Stimulated activated CD4-positive, alpha-beta T cell treated with anti-CD3 and anti-CD28 coated beads, TNF-alpha, amount 100 ng/mL, for 48 hours (primary cell): ENCODE measurements around the gene NFIA.

Source experiments
- DNase-seq, 3 donors: peaks; one replicate each; pipeline ENCODE4 v3.0.0-alpha.2; 2020; ENCODE audit warnings: low read depth in 3 of 3

The NFIA gene

DNA sequence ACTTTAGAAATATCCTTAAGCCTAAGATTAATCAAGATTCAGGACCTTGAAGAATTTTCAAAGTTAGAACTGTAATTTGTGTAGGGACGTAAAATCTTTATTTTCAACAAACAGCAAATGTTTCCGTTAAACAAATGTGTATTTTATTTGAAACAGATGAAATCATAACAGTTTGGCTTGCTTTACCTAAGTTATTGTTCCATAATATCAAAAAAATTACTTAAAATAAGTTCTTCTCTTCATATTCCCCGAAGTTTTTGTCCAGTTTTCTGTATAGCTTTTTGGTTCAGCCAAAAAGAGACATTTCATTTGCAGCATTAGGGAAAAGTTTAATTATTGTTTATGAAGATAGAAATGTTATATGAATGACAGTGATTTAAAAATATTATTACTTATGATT is 100.1 kb downstream of the NFIA start:
- no peak for DNase-seq

DNA sequence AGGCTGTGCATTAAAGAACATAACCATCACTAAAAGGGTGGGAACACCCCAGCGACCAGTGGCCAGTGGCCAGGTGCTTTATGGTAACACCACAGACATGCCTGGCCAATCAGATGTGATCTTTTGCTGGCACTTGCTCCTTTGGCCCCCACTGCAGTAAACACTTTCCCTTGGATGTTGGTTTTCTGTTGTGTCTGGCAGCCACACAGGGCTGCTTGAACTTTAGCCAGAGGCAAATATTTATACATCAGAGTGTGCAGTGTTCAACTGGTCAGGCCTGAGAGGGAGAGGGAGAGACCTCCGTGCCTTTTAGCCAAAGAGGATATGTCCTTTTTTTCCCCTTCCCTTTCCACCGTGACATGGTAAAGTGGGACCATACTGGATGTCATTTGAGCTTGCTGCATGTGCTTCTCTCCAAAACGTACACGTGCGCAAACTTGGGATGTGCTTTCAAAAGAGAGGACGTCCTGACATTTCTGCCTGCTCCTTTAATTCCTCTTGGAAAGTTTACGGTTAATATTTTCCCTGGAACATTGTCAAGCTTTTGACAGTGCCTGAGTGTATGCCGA is 101.2 kb downstream of the NFIA start:
- no peak for DNase-seq

DNA sequence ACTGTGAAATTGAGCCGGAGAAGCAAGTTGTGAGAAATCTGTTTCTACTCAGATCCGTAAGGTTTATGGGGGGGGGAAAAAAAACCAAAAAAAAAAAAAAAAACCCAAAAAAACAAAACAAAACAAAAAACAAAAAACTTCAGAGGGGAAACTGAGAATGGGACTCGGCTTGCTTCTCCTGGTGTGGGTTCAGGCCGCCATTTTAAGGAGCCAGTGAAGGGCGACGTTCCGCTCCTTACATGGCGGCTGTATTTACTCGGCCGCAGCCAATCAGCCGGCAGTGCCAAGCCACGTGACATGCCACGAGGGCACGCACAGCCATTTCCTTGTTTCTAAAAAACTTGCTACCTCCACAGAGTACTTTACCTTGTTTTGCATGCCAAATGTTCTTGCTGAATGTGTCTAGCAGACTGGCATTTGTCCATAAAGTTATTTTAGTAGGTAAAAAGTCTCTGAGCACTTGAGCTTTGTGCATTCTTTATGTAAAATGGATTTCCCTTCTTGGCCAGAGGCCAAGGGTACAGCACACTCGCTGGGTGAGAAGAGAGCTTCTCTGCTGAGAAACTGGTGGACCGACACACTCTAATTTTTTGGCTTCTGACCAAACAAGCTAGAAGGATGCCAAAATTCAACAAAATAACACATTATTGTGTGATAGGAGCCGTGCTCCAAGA is 101.8 kb downstream of the NFIA start:
- no peak for DNase-seq

DNA sequence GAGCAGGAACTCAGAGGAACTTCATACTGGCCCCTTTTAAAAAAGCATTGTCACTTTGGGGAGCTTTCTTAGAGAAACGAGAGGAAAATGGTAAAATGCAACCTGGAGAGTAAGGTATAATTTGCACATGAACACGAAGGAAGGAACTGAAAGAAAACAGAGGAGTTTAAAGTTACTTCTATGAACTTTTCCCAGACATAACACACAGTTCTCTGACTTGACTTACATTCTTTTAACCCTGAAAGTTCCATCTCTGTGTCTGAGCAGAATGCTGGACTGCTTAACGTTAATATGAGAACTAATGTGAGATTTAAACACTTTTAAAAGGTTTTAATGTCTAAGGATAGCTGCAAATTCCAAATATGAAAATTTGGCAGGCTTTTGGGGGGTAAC is 102.3 kb downstream of the NFIA start:
- no peak for DNase-seq

DNA sequence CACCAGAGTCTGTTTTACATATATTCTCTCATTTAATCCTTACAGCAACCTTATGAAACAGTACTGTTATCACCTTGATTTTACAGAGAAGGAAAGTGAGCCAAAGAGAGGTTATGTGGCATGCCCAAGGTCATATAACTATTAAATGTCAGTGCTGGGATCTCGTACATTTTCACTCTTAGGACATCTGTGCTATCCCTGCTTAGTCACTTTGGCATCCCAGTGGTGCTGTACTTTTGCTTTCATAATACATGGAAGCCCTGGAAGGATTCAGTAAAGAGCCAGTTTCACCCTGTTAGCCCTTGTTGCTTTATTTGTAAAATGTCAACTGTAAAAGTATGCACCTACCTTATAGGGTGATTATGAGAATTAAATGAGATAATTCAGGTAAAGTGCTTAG is 104.4 kb downstream of the NFIA start:
- no peak for DNase-seq

DNA sequence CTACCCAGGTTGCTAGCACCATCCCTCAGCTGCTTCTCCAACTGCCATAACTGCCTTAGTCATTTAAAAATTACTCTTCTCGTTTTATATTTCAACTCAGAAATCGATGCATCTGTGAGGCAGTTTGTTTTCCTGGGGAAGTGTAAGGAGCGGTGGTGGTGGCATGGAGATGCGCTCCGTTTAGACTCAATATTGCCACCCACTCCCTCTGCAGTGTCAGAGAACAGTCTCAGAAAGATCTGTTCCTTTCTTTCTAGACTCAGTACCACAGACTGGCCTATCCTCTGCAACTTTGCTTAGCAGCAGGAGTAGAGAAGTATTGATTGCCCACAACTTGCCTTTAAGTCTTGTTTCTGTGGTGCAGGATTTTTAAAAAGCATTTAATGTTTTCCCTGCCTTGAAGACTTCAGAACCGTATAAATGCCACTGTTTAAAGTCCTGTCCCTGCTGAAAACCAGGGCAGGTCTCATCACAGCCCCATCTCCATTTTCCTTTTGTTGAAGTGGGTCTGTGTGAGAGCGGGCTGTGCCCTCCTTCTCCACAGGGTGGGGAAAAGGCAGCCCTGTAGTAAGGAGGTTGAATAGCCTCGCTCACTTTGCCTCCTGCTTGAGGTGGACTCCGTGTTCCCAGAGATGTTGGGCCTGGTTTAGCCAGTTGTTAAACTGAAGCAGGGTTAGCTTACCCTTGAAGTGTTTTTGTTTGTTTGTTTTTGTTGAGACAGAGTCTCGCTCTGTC is 105.2 kb downstream of the NFIA start:
- DNase-seq: no peak

DNA sequence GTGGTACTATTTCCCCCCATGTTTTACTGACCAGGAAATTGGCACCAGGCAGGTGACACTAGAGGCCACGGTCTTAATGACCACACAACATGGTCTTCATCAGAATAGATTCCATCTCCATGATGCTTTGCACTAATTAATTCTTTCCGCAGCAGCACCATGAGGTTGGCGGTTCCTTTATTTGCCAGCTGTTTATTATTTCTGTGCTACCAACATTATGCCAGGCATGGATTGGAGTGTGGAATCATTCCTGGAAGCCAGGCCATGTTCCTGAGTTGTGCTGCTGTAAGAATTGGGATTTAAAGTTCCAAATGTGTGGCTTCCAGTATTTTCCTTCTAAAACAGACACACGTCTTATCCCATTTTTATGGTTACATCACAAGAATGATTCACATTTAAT is 107.8 kb downstream of the NFIA start:
- no peak for DNase-seq

DNA sequence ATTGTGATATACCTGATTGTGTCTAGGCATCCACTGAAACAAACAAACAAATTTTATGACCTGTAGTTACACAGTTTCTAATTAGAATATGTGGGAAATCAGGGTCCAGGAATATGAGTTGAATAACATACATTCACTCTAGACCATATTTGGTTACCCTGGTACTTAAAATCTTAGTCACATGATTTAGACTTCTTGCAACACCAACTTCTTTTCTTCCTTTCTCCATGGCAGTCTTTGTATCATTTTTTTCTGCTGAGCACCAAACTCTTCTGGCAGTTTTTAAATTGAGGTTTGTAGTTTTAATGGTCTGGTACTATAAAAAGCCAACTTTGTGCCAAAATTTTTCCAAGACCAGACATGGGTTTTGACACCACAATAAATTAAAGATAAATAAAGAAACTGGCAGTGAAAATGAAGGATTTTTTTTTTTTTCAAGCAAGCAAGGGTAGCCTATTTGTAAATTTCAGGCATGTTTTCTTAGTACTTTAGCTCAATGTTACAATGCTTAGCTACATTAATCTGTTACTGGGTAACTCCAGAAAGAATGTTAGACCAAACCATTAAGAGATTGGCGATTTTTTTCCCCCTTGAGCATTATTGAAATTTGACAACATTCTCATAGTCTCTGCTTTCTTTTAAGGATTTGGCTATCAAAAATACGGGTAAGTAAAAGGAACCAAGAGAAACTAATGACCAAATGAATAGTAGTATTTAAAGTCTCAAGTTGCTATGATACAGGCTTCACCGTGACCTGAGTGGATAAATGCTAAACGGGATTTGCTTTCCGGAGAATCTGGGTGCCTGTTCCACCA is 108.5 kb downstream of the NFIA start:
- no peak for DNase-seq

DNA sequence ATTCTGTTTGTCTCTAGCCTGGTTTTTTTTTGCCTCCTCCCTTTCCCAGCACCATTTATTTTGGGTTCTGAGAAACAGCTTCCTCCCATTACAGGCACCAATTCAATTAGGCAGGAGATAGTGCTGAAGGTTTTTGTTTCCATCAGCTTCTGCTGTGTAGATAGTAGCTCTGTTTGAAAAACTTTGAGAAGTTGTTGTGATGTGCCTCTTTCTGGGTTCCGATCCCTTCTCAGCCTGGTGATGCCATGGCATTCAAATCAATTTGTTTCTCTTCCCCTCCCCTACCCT is 109.0 kb downstream of the NFIA start:
- no peak for DNase-seq

DNA sequence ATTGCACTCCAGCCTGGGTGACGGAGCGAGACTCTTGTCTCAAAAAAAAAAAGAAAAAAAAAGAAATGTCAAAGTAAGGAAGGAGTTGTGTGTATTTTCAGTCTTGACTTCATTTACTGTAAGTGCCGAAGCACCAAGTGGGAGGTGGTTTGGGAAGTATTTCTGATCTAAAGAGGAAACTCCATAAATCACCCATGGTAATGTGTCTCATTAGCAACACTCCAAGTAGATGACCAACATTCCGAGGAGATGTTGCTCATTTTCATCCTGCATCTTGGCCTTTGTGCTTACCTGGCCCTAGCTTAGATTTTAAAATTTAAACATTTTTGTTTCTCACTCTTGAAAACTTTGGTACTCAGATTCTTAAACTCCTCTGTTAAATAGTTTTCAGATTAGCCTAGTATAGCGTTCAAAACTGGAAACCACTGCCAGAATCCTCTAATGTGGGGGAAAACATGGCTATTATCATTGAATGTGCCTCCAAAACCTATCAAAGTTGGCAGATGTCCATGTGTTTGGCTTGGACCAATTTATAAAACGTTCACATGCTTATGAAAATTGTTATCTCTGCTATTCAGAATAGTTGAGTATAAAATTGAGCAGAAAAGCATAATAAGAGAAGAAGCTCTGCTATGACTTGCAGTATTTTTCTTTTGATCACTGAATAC is 110.4 kb downstream of the NFIA start:
- no peak for DNase-seq

DNA sequence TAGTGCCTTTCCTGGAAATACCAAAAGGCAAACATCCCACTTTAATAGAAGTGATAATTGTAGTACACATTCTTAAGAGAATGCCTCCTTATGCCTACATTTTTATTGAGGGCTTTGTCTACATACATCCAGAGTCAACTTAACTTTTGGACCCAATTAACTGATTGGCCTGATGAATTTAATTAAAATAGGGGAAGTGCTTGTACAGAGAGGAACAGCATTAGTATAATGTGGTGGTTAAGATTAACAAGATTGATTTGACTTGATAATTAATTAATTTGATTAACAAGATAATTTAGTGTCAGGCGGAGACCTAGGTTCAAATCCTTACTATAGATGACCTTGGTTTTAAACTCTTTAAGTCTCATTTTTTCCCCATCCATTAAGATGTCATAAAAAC is 111.4 kb downstream of the NFIA start:
- no peak for DNase-seq

DNA sequence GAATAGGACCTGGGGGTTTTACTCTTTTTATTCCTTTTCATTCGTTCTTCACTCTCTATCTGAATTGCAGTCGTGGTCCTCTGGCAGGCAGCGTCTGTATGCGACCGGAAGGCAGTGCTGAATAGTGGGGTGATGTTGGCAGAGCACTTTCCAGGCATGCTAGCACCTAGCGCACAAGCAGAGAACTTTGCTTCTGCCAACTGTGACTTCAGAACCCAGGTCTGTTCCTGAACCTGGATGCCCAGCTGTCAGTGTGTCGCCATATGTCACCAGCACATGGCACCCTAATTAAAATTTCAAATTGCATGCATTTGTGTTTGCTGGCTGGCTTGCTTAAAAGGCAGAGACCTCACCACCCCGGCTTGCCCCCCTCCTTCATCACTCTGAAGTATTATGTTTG is 116.2 kb downstream of the NFIA start:
- no peak for DNase-seq

DNA sequence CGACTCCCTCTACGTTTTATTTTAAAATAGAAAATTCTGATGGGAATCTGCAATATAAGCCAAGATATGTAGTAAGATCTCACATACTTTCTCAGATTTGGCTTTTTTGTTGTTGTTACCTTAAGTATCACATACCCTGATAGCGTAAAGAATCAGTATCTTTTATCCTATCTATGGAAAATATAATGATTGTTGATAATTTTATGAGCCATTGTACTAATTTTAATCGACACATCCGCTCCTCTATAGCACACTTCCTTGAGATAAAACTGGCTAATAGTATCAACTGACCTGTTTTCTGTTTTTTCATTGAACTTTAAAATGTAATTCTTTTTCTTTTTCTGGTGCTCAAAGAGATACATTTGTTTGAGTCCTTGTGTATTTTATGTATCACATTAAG is 118.7 kb downstream of the NFIA start:
- DNase-seq: no peak

DNA sequence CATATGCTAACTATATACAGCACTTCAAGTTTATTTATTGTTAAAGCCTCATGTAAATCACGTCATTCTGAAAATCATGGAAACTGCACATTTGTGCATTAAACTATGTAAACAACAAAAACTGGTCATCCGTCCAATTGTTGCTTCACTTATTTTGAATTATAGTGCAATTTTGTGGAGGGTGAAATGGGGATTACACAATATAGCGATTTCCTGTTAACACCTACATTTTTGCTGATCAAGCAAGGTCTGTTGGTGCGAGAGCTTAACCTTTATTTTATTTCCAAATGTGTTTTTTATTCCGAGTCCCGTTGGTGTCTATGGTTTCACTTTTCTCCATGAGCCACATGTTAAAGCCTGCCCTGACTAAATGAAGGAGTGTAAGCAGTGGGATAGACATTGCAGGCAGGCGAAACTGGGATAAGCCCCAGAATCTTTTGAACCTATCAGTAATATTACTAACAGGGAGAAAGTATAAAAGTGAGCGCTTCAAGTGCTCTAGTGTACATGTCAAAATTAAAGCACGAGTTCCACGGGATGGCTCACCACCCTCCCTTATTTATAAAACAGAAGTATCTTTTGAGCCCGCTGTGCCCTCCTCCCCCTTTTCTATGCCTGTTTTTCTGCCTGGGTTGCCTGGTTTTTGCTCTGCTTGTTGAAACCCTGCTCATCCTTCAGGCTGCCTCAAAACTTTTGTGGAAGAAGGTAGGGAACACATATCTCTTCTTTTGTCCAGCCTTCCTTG is 120.7 kb downstream of the NFIA start:
- DNase-seq: no peak

DNA sequence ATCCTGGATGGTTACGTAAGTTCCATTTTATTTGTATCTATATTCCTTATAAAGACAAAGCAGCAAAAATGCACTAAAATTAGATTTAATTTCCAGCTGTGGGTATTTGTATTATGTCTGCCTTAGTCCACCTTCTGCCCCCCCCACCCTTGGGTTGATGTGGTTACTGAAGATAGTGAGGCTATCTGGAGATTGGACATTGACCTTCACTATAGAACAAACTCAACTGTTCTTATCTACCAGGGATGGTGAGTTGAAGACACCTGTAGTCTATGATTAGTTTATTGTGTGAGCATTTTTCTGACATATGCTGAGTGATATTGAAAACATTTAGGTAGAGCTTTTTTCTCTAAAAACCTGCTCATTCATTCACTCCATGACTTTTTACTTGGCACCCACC is 122.2 kb downstream of the NFIA start:
- DNase-seq: no peak

DNA sequence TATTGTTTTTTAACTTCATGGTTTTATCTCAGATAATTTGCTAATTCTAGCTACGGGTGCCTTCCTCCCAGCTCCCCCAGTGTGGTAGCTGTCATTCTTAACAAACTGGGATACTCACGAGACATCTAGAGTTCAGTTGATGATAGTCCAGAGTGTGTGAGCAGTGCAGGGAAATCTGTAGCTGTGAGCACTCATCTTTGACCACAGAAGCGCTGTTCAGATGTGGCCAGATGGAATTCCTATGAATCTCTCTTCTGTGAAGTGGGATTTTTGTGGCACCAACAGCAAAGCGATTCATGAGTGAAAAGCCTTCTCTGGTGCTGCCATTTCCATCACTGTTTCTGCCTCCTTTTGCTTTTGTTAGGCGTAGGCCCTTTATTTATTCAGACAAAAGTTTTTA is 125.1 kb downstream of the NFIA start:
- no peak for DNase-seq

DNA sequence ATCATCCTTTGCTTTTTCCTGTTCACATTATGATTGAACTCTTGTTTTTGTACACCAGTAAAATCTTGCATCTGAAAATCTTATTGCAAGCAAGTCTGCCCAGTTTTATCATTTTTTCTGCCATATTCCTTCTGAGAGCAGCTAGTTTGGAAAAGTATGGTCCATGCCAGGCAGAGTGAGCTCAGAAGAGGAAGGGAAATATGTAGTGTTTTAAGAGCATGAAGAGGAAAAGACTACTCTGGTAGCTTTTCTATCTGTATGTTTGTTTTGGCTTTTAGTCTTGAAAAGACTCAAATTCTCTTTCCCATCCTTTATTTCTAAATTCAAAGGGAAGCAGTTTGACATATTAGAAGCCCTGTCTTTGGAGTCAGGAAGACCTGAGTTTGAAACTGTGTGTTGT is 125.8 kb downstream of the NFIA start:
- no peak for DNase-seq

DNA sequence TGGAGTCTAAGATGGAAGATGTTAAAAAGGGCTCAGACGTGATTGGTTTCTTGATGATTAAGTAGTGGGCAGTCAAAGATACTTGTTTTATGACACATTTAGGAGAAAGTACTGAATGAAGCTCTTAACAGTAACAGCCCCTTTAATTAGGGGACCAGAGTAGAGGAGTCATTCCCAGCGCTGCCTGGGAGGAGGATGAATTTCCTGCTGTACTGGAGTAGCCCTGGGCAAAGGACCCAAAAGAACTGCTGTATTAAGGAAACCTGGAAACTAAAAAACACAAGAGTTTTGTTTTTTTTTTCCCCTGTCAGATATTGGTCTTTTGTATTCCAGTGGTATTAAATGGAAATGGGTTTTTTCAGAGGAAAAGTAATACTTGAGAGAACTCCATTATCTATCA is 126.5 kb downstream of the NFIA start:
- no peak for DNase-seq

DNA sequence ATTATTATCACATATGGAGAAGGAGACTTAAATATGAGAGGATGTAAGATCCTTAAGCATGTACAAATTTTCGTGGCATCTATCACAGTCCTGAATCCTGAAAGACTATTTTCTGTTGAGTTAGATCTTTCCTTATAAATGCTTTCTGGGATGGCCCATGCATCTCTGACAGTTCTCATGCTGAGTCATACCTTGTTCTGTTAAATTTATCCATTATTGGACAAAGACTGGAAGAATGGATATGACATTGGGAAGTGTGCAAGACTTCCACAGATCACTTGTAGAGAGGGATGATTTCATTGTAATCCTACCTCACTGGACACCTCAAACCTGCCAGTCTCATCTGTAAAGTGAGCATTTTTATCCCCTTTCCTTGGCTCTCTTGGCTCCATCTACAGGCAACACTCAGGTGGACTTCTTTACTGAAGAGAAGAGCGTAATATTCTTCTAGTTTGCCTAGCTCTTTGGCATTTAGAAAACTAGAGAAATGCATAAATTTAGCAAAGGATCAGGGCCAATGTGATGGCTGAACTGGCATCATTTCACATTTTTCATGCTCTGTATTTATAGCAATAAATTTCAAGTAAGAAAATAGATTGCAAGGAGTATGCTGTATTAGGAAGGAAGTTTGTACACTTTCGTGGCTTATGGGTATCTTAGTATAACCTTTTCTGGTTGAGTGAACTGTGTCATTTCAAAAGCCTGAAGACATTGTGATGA is 128.2 kb downstream of the NFIA start:
- no peak for DNase-seq

DNA sequence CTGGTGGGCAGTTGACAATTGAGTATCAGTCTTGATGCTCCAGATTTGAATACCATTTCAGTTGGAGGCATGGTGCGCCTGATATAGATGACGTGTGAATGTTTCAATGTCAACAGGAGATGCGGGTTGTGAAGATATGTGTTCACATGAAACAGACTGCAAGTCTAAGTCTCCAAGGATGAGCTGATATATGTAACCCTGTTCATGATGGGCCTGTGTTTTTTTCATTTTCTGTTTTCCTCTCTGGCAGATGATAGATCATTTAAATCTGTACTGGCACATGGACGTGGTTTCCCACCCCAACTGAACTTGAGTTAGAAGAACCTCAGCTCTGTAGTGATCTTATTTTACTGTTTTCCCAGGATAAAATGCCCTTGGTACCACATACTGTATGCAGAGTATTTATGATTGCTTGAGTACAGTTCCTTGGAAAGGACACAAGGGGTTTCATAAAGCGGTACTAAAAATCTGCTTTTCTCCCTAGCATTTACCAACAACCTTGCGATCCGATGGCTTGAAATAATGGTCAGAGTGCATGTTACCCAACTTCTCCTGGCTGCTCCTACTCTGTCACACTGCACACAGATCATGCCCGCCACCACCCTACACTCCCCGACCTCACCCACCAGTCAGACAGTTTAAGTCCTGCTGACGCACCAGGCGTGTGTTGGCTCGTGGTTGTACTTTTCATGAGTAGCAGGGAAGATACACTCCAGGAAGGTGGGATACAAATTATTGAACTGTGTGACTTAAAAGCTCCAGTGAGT is 131.1 kb downstream of the NFIA start:
- no peak for DNase-seq
